Type B pancreatic cell (in vitro differentiated cells): ENCODE results near the gene ARG2. TPM values are rescaled to one million over a fixed set of nuclear protein-coding genes. Genes with fewer than 3 reads are reported as not detected.
"Not testable (repeated sequence)": the region's sequence is repeated elsewhere in the genome, so short reads cannot be mapped to it uniquely, and the experiment has no call there.

Source experiments
- DNase-seq: peaks from one replicate; pipeline ENCODE4 v3.0.0; 2021; ENCODE audit warnings: mixed read lengths; ENCODE audit not compliant: unreplicated experiment; ENCODE audit errors: extremely low spot score
- H3K27ac Mint-ChIP-seq: 2 replicates; pipeline ENCODE4 v1.8.0; 2021; ENCODE audit warnings: mild to moderate bottlenecking, mixed read lengths
- H3K27me3 Mint-ChIP-seq: 2 replicates; pipeline ENCODE4 v1.8.0; 2021; ENCODE audit warnings: mixed read lengths
- H3K36me3 Mint-ChIP-seq: 2 replicates; pipeline ENCODE4 v1.8.0; 2021; ENCODE audit warnings: mixed read lengths
- H3K4me1 Mint-ChIP-seq: one replicate; pipeline ENCODE4 v1.8.0; 2021; ENCODE audit warnings: mixed read lengths; ENCODE audit not compliant: unreplicated experiment
- H3K4me3 Mint-ChIP-seq: 2 replicates; pipeline ENCODE4 v1.8.0; 2021; ENCODE audit warnings: mild to moderate bottlenecking, mixed read lengths
- H3K9me3 Mint-ChIP-seq: 2 replicates; pipeline ENCODE4 v1.8.0; 2021; ENCODE audit warnings: mixed read lengths
- total RNA-seq: library from RNA; stranded (reverse); gene quantifications from 2 replicates; pipeline ENCODE4 v1.2.1, GENCODE V29; 2021; ENCODE audit warnings: low replicate concordance
- TF ChIP-seq, protein P1 (sequence below): fragments of 200-600 bp; sonication (generic); conservative IDR thresholded peaks from 2 replicates; pipeline ENCODE4 v1.5.0; 2021; ENCODE audit warnings: antibody characterized with exemption, mild to moderate bottlenecking

Gene ARG2
- total RNA-seq, 1 donor from 2014 or later = 18.2 TPM

DNA sequence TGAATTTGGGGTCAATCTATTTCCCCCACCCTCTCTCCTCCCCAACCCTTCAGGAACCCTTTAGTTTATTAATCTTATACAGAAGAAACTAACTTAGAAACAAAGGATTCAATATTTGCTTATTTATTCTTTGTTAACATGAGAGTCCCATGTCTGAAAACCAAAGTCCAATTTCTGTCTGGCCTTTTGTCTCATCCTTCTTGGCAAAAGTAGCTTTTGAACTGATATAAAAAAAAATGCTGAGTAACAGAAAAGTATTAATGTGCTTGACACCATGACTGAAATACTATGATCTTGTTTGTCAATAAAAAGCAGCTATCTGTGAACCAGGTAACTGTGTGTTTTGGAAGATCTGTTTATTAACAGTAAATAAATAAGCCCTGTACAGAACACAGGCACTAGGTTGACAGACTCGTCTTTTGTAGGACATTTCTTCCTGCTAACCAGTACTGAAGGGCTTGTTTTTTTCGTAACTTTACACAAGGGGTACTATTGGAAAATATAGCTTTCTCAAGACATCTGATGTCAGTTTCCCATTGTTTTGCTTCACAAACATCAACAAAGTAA, 30.4 kb upstream of the ARG2 start:
- no peaks in the 10 kb centered on the region for H3K4me1 Mint-ChIP-seq
- no peaks in the 10 kb centered on the region for H3K27me3 Mint-ChIP-seq
- no peak for DNase-seq
- H3K9me3 Mint-ChIP-seq = no peaks in the 10 kb centered on the region
- no peak overlapping the region for H3K27ac Mint-ChIP-seq
- H3K36me3 Mint-ChIP-seq = peaks cover 6% of the 10 kb centered on the region
- H3K4me3 Mint-ChIP-seq = no peak overlapping the region
- TF ChIP-seq, protein P1, sequence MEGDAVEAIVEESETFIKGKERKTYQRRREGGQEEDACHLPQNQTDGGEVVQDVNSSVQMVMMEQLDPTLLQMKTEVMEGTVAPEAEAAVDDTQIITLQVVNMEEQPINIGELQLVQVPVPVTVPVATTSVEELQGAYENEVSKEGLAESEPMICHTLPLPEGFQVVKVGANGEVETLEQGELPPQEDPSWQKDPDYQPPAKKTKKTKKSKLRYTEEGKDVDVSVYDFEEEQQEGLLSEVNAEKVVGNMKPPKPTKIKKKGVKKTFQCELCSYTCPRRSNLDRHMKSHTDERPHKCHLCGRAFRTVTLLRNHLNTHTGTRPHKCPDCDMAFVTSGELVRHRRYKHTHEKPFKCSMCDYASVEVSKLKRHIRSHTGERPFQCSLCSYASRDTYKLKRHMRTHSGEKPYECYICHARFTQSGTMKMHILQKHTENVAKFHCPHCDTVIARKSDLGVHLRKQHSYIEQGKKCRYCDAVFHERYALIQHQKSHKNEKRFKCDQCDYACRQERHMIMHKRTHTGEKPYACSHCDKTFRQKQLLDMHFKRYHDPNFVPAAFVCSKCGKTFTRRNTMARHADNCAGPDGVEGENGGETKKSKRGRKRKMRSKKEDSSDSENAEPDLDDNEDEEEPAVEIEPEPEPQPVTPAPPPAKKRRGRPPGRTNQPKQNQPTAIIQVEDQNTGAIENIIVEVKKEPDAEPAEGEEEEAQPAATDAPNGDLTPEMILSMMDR = no peak

DNA sequence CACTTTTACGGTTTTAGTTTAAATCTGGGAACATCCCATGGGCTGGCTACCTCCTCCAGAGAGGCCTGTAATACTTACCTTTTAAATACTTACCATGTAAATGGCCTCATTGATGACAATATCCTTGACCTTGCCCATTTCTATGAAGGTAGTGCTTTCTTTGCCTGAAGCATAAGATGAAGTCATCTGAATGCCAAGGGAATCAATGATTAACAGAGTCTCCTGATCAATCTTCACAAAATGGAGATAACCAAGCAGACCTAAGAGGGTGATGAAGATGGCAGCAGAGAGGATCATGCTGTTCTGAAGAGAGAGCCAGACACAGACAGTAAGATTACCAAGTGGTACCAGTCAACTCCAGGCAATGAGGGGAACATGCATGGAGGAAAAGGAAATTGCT, 26.1 kb upstream of the ARG2 start:
- not testable (repeated sequence) for H3K4me3 Mint-ChIP-seq, H3K27me3 Mint-ChIP-seq, H3K4me1 Mint-ChIP-seq, H3K27ac Mint-ChIP-seq, H3K9me3 Mint-ChIP-seq, DNase-seq
- peaks cover 11% of the 10 kb centered on the region for H3K36me3 Mint-ChIP-seq

GRCh38 chr14:67595392-67595791, 24.3 kb upstream of the ARG2 start:
- no peaks in the 10 kb centered on the region for H3K9me3 Mint-ChIP-seq
- DNase-seq = no peak
- no peak overlapping the region for H3K27ac Mint-ChIP-seq
- TF ChIP-seq, protein P1 = no peak
- peaks cover 9% of the 10 kb centered on the region for H3K4me1 Mint-ChIP-seq
- no peak overlapping the region for H3K4me3 Mint-ChIP-seq
- peaks cover 11% of the 10 kb centered on the region for H3K36me3 Mint-ChIP-seq
- no peaks in the 10 kb centered on the region for H3K27me3 Mint-ChIP-seq

DNA sequence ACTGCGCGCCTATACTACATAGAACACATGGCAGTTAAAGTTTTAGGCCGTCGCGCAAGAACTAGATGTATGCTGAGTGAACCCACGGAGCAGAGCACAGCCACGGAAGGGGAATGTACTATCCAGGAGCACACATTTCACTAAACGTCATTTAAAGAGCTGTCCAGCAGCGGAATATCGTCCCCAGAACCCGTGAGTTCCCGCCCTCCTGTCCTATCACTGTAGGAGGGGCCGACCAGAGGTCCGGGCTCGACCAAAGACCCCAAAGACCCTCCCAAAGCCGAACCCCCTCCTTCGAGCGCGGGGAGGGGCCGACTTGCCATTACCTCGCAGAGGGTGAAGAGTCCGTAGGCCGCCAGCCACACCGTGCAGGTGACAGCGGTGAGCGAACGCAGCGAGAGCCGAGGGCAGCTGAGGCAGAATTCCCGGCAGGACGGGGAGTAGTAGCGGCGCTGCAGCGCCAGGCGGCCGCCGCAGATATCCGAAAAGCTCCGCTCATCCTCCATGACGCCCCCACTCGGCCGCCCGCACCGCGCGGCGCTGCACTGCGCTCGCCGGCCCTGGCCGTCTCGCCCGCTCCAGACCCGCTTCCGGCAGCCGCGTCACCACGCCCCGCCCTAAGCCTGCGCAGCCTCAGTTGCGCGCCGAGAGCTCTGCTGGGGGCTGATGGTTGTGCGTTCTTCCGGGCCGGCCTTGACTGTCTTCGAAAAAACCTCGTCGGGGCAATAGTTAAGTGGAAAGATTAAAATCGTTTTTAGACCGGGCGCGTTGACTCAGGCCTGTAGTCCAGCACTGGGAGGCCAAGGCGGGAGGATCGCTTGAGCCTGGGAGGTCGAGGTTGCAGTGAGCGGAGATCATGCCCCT, 19.8 kb upstream of the ARG2 start, which contains the start of gene PIGH:
TSS of gene PIGH (minus strand) at position 571 of the 864 bp plus-strand sequence. CDS start at position 506, 65 bp downstream.
- peak; percentile 92 for DNase-seq
- peaks cover 3% of the 10 kb centered on the region for H3K27me3 Mint-ChIP-seq
- TF ChIP-seq, protein P1 = peak; percentile 79
- H3K4me1 Mint-ChIP-seq = peaks cover 9% of the 10 kb centered on the region
- no peaks in the 10 kb centered on the region for H3K9me3 Mint-ChIP-seq
- H3K27ac Mint-ChIP-seq = peak within 1 kb of the TSS; percentile 94
- peaks cover 11% of the 10 kb centered on the region for H3K36me3 Mint-ChIP-seq
- H3K4me3 Mint-ChIP-seq = peak within 1 kb of the TSS; percentile 98

DNA sequence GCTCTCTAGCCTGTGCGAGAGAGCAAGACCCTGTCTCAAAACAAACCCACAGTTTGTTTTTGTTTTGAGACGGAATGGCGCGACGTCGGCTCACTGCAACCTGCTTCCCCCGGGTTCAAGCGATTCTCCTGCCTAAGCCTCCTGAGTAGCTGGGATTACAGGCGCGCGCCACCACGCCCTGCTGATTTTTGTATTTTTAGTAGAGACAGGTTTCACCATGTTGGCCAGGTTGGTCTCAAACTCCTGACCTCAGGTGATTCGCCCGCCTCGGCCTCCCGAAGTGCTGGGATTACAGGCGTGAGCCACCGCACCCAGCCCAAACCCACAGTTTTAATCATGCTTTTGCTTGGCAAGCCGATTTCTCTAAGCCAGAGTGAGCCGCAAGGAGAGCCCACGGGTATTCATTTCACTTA, 19.2 kb upstream of the ARG2 start:
- not testable (repeated sequence) for H3K4me1 Mint-ChIP-seq, DNase-seq, H3K36me3 Mint-ChIP-seq, H3K9me3 Mint-ChIP-seq, H3K27me3 Mint-ChIP-seq
- H3K27ac Mint-ChIP-seq = peak overlapping the region; percentile 94
- H3K4me3 Mint-ChIP-seq = peak overlapping the region; percentile 98

DNA sequence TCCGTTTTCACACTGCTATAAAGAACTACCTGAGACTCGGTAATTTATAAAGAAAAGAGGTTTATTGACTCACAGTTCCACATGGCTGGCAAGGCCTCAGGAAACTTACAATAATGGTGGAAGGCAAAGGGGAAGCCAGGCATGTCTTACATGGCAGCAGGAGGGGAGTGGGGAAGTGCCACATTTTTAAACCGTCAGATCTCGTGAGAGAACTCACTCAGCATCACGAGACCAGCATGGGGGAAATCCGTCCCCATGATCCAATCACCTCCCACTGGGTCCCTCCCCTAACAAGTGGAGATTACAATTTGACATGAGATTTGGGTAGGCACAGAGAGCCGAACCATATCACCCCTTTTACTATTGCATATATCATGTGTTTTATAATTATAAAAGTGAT, 17.6 kb upstream of the ARG2 start:
- peaks cover 4% of the 10 kb centered on the region for H3K27me3 Mint-ChIP-seq

More for the DNA sequence above, 17.6 kb upstream of the ARG2 start:
- H3K36me3 Mint-ChIP-seq = no peaks in the 10 kb centered on the region
- no peaks in the 10 kb centered on the region for H3K9me3 Mint-ChIP-seq
- H3K27ac Mint-ChIP-seq = peak overlapping the region; percentile 4
- peaks cover 9% of the 10 kb centered on the region for H3K4me1 Mint-ChIP-seq
- DNase-seq = no peak
- TF ChIP-seq, protein P1 = no peak
- H3K4me3 Mint-ChIP-seq = peak overlapping the region; percentile 25
